Right ventricle myocardium inferior (tissue), 1 donor: ENCODE data around the gene SH2B2. TPM values are rescaled to one million over a fixed set of nuclear protein-coding genes. Genes with fewer than 3 reads are reported as not detected.
A peak's percentile ranks its signal among the peaks of the same experiment; 100 is the strongest.

ENCODE experiments used
- ATAC-seq: fragments of 200-7000 bp; cut with Tn5 transposase; one replicate; pipeline ENCODE4 v1.9.1; 2020; ENCODE audit warnings: mild to moderate bottlenecking, moderate library complexity
- DNase-seq: peaks from one replicate; pipeline ENCODE4 v3.0.0; 2021; ENCODE audit errors: missing footprints
- intact Hi-C: fragments of 100-400 bp; cut with DNase I; formaldehyde crosslinking; loops from one replicate; pipeline ENCODE4 v1.11.0; 2022
- total RNA-seq: library from RNA; stranded (reverse); fragmentation: NEBNext Ultra II Directional; extraction: Animal tissue kit (Norgen Biotek cat#: 25700); gene quantifications from one replicate; pipeline ENCODE4 v1.2.1, GENCODE V29; 2021
- donor health status: DM: no; HTN: yes; CAD: no; lungs with severe emphysema.

Gene SH2B2
- total RNA-seq, 1 donor from 2014 or later, result 1.2 TPM

- ATAC-seq (no peak), DNase-seq (no peak)
- intact Hi-C loops, result no loop called here
Observed at GRCh38 chr7:102261451-102261850, 25.2 kb upstream of the SH2B2 start.

DNA sequence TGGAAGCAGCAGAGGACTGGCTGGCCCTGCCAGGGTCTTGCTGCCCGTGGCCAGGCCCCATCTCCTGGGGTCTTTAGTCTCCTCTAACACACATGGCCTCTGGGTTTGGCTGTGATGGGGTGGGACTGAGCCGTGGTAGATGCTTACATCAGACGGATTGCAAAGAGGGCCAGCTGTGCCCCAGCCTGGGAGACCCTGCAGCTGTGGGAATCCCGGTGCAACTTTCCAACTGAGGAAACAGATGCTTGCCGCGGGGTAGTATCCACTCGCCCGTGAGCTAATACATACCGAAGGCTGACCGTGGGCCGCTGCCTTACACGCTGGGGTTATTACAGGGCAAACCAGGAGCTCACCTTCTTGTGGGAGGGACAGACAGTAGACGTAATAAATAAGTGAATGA, 24.1 kb upstream of the SH2B2 start:
- ATAC-seq, result no peak
- intact Hi-C loops, result no loop called here

GRCh38 chr7:102264367-102264891, 22.2 kb upstream of the SH2B2 start:
- DNase-seq (no peak), ATAC-seq (no peak)
- intact Hi-C loops, result no loop called here

More for the DNA sequence above, 24.1 kb upstream of the SH2B2 start:
- no peak for DNase-seq

GRCh38 chr7:102266541-102266940, 20.1 kb upstream of the SH2B2 start:
- DNase-seq, result no peak
- no peak for ATAC-seq
- intact Hi-C loops, result no loop called here

- ATAC-seq (no peak), DNase-seq (peak; percentile 25)
- intact Hi-C loops, result no loop called here
Observed at GRCh38 chr7:102268635-102269034, 18.0 kb upstream of the SH2B2 start.

GRCh38 chr7:102270178-102270887, 16.3 kb upstream of the SH2B2 start:
- no peak for ATAC-seq
- DNase-seq, result peak; percentile 56
- intact Hi-C loops, result loop anchor here (2.0 kb wide), 1 partner anchor 582 kb away; no protein-coding TSS in a partner anchor

GRCh38 chr7:102271158-102271798, 15.4 kb upstream of the SH2B2 start:
- peak; percentile 48 for DNase-seq
- ATAC-seq, result no peak
- intact Hi-C loops, result loop anchor here (2.0 kb wide), 1 partner anchor 582 kb away; no protein-coding TSS in a partner anchor

DNA sequence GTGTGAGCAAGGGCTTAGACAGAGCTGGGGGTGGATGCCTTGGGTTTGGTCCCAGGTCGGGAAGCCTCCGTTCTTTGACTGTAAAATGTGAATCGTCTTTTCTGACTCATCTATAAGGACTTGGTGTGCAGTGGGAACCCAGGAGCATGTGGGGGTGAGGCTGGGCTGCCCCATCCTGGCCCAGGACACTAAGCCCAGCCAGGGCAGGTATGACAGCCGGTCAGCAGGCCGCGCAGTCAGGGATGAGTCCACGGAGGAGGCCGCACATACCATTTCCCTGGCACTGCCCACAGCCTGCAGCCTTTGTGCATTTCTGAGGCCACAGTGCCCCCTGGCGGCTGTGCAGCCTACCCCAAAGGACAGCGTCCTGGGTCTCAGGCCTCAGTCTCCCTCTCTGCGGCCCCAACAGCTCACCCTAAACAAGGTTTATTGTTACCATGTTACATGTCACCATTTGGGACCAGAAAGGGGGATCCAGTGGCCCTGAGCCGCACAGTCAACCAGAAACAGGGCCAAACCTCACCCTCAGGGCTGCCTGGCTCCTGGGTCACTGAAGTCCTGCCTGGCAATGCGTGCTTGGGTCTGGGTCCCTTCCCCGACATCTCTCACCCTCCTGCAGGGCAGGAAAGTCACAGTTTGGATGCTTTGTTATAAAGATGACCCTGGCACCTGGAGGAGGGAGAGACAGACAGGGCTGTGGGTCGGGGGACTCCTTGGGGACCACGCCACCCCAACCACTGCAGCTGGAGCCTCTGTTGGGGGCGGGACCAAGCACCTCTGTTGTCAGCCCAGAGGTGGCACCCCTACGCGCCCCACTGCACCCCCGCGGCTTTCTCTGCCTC, 14.4 kb upstream of the SH2B2 start:
- intact Hi-C loops, result loop anchor here (1.0 kb wide), 2 partner anchors 670 to 730 kb away; no protein-coding TSS in a partner anchor
- ATAC-seq (peak; percentile 87), DNase-seq (peak; percentile 91)

DNA sequence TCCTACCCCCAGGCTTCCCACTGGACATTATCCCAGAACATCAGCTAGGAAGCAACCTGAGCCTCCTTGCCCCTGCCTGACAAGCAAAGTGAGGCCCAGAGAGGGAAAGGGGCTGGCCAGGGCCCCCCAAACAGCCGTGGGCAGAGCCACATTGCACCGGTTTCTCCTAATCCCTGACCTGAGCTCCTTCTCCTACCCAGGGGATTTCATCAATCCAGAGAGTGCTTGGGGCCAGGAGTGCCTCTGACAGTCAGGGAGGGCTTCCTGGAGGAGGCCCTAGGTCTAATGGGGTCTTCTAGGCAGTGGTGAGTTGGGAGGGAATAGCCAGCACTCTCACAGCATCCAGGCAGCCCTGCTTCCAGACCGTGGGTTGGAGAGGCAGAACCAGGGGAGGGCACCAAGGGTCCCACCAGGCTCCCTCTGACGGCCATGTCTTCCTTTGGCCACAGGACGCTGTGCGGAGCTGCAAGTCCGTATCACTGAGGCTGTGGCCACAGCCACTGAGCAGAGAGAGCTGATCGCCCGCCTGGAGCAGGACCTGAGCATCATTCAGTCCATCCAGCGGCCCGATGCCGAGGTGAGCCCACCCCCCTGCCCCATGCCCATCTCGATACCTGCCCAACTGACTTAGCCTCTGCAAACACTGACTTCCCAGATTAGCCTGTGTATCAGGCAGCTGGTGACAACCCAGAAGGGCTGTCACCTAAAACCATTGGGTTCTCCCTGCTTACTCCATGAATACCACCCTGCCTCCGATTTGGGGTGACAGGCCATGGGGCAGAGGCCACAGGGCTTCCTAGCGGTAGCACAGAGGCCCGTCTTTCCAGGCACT, 13.5 kb upstream of the SH2B2 start:
- DNase-seq (peak; percentile 55), ATAC-seq (no peak)
- intact Hi-C loops, result loop anchor here (1.0 kb wide), 2 partner anchors 671 to 731 kb away; no protein-coding TSS in a partner anchor

- intact Hi-C loops, result no loop called here
- peak; percentile 43 for DNase-seq
- no peak for ATAC-seq
Observed at GRCh38 chr7:102273749-102274712, 12.6 kb upstream of the SH2B2 start.

DNA sequence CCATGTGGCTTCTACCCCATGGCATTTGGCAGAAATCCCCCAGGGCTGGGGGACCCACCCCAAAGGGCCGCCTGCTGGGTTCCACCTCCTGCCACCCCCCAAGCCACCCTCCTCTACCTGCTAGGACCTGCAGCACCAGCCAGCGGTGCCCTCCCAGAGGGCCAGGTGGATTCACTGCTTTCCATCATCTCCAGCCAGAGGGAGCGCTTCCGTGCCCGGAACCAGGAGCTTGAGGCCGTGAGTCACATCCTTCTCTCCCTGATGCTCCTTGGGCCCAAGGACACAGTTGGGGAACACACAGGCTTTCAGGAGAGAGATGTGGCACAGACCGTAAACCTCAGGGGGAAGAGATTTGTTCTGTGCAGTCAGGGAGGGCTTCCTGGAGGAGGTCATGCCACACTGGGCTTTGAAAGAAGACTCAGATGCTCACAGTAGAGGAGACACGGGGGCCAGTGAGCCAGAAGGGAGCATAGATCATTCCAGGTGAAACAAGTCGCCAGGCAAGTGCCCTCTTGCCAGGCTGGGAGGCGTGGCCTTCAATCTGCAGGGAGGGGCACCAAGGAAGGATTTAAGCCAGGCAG, 11.5 kb upstream of the SH2B2 start:
- ATAC-seq (no peak), DNase-seq (peak; percentile 37)
- intact Hi-C loops, result no loop called here

GRCh38 chr7:102277901-102278300, 8.8 kb upstream of the SH2B2 start:
- intact Hi-C loops, result no loop called here
- no peak for ATAC-seq
- DNase-seq, result peak; percentile 55

- ATAC-seq, result peak; percentile 75
- DNase-seq, result peak; percentile 77
- intact Hi-C loops, result loop anchor here (1.0 kb wide), 1 partner anchor 111 kb away; no protein-coding TSS in a partner anchor
Observed at GRCh38 chr7:102279537-102280400, 6.9 kb upstream of the SH2B2 start.

GRCh38 chr7:102280521-102280920, 6.1 kb upstream of the SH2B2 start:
- intact Hi-C loops, result no loop called here
- ATAC-seq, result no peak

DNA sequence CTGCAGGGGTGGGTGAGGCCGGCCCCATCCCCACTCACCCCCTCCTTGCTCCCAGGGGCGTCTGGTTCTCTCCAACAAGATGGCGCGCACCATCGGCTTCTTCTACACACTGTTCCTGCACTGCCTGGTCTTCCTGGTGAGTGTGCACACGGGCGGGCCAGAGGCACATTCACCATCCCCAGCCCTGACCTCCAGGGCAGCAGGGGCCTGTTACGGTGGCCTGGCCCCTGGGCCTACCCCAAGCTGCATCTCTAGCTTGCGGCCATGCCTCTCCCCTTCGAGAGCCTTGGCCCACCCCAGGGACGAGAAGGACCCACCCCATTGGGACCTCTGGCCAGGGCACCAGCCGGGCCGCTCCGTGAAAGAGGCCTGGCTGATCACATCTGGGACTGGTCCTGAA, 4.9 kb upstream of the SH2B2 start:
- peak; percentile 67 for DNase-seq
- intact Hi-C loops, result no loop called here
- no peak for ATAC-seq

More at GRCh38 chr7:102280521-102280920, 6.1 kb upstream of the SH2B2 start:
- DNase-seq, result peak; percentile 42
